ENCODE results near the gene CCDC32. TPM values are rescaled to one million over a fixed set of nuclear protein-coding genes. Genes with fewer than 3 reads are reported as not detected.
A peak's percentile ranks its signal among the peaks of the same experiment; 100 is the strongest.

Gene CCDC32
- total RNA-seq, 6 donors from 2014 or later = 17.1 to 56.9 (median 24.1) TPM

DNA sequence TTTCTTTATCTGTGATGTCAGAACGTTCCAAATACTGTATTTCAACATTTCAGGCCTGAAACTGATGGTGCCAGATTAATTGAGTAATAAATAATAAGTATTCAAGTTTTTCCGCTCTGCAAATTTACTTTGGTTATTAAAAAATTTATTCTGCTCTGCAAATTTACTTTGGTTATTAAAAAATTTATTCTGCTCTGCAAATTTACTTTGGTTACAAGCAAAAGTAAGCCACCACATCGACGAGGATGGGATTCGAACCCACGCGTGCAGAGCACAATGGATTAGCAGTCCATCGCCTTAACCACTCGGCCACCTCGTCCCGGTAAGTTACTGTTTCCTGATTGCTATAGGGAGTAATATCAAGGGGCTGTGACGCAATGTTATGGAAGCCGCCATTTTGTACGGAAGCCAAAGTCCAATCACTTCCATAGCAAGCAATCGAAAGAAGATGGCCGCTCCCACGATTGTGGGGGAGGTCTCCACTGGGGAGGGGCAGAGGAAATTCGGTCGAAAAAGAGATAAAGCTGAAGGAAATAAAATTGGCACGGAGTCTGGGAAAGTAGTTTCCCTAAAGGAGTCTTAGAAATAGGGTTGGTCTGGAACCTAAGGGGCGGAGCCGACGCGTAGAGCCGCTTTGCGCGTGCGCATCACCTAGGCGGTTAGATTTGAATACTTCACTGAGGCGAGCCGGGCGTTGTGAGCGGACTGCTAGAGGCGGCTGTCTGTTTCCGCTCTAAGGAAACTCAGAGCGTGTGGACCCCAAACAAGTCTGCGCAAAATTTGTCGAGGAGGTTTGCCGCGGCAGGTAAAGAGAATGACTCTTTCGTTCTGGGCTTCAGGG is 29.0 kb upstream of the CCDC32 start, which contains the start of gene KNL1:
Gene KNL1 (plus strand): TSS at position 662 of the 841 bp plus-strand sequence. CDS start 8,683 bp downstream, outside the sequence.
- Histone ChIP-seq H3K27me3 (no peaks in the 10 kb centered on the region), H3K4me3 (peak within 1 kb of the TSS; percentile 64 to 84 (median 76)), H3K9me3 (no peaks in the 10 kb centered on the region), H3K36me3 (no peaks in the 10 kb centered on the region), H3K27ac (peak within 1 kb of the TSS; percentile 88 to 94 (median 92)), H3K4me1 (peaks cover 8 to 17% (median 11%) of the 10 kb centered on the region in 4 donors)
- WGBS, 2 donors = 3% methylated on average over 38 to 41 of the region's 41 CpGs
- DNase-seq (peak; percentile 90 to 92), ATAC-seq (ENCODE audit: low FRiP score in 2 of 2) (peak; percentile 94 to 96)
- TF ChIP-seq CTCF (IDR thresholded peaks at IDR 0.05) (peak in 1 of 6 experiments; percentile 10), POLR2AphosphoS5 (IDR thresholded peaks at IDR 0.05) (peak; percentile 66 to 88), EP300 (IDR thresholded peaks at IDR 0.05) (peak in 1 of 4 donors; percentile 57), POLR2A (IDR thresholded peaks at IDR 0.05) (peak in 1 of 4 donors; percentile 50)

GRCh38 chr15:40593165-40593564 is 28.3 kb upstream of the CCDC32 start:
- DNase-seq (no peak), ATAC-seq (ENCODE audit: low FRiP score in 2 of 2) (no peak)
- Histone ChIP-seq H3K27ac (peak overlapping the region in 2 of 4 donors; percentile 92 to 94), H3K9me3 (no peaks in the 10 kb centered on the region), H3K27me3 (no peaks in the 10 kb centered on the region), H3K36me3 (no peaks in the 10 kb centered on the region), H3K4me3 (peak overlapping the region in 1 of 4 donors; percentile 79), H3K4me1 (peaks cover 8 to 17% (median 11%) of the 10 kb centered on the region in 4 donors)
- no peak for TF ChIP-seq POLR2AphosphoS5 (IDR thresholded peaks at IDR 0.05)
- TF ChIP-seq POLR2A (IDR thresholded peaks at IDR 0.05) = no peak
- TF ChIP-seq EP300 (IDR thresholded peaks at IDR 0.05) = no peak
- no peak for TF ChIP-seq CTCF (IDR thresholded peaks at IDR 0.05)
- 75 to 80% methylated on average over 2 of the region's 2 CpGs for WGBS, 2 donors

DNA sequence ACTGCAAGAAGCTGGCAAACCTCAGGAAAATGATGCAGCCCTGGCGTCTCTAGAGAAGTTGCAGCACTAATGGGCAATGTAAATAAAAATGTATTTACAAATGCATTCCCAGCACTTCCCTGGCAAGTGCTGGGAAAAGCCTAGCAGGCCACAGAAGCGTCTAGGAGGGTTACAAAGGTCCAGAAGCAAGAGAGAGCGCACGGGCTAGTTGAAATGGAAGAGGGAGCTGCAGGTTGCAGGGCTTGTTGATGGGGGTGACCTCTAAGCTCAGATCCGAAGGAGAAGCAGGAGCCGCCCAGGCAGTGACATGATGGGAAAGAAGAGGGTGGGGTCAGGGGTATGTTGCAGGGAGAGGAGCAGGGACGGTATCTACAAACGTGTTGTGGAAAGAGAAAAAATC is 26.5 kb upstream of the CCDC32 start:
- no peaks in the 10 kb centered on the region for H3K9me3 ChIP-seq
- no peak for ATAC-seq (ENCODE audit: low FRiP score in 2 of 2)
- no peak overlapping the region for H3K4me3 ChIP-seq
- peaks cover 8 to 17% (median 11%) of the 10 kb centered on the region in 4 donors for H3K4me1 ChIP-seq
- no peaks in the 10 kb centered on the region for H3K27me3 ChIP-seq
- no peak for DNase-seq
- TF ChIP-seq POLR2A (IDR thresholded peaks at IDR 0.05) (no peak), EP300 (IDR thresholded peaks at IDR 0.05) (no peak), CTCF (IDR thresholded peaks at IDR 0.05) (no peak), POLR2AphosphoS5 (IDR thresholded peaks at IDR 0.05) (no peak)
- no peak overlapping the region for H3K27ac ChIP-seq
- no peaks in the 10 kb centered on the region for H3K36me3 ChIP-seq
- 73 to 74% methylated on average over 8 of the region's 8 CpGs for WGBS, 2 donors

- Histone ChIP-seq H3K4me1 (peaks cover 8 to 17% (median 11%) of the 10 kb centered on the region in 4 donors), H3K27ac (no peak overlapping the region), H3K4me3 (no peak overlapping the region), H3K9me3 (no peaks in the 10 kb centered on the region), H3K36me3 (no peaks in the 10 kb centered on the region), H3K27me3 (no peaks in the 10 kb centered on the region)
- TF ChIP-seq EP300 (IDR thresholded peaks at IDR 0.05) (no peak), POLR2A (IDR thresholded peaks at IDR 0.05) (no peak), CTCF (IDR thresholded peaks at IDR 0.05) (no peak), POLR2AphosphoS5 (IDR thresholded peaks at IDR 0.05) (no peak)
- ATAC-seq (ENCODE audit: low FRiP score in 2 of 2) = no peak
- no peak for DNase-seq
- WGBS, 2 donors = 49 to 60% methylated on average over 12 of the region's 12 CpGs
Measured at GRCh38 chr15:40590667-40591050, 25.8 kb upstream of the CCDC32 start.
